Upper lobe of left lung (tissue), 4 donors: ENCODE results near the gene MBOAT1.

Source experiments
- EP300 ChIP-seq, 4 donors: sonication (generic); formaldehyde crosslinking; IDR thresholded peaks; one replicate each; pipeline ENCODE4 v1.5.1; 2017; ENCODE audit warnings: antibody characterized with exemption in 4 of 4, control low read depth in 2 of 4
- POLR2A ChIP-seq, 4 donors: fragments of 450-650 bp; IDR thresholded peaks; one replicate each; pipeline ENCODE4 v1.5.1; 2016 to 2017; ENCODE audit warnings: antibody characterized with exemption in 4 of 4, mild to moderate bottlenecking in 2 of 4
- POLR2AphosphoS5 ChIP-seq, 2 donors: sonication (generic); formaldehyde crosslinking; IDR thresholded peaks; one replicate each; pipeline ENCODE4 v1.5.1; 2017; ENCODE audit warnings: antibody characterized with exemption in 2 of 2
- TF ChIP-seq, protein P1 (sequence below), 6 experiments: fragments of 450-650 bp in 4 of 6; fragments of 200-600 bp in 2 of 6; sonication (generic) in 2 of 6; IDR thresholded peaks; one replicate each; pipeline ENCODE4 v1.5.1; 2016 to 2019; ENCODE audit warnings: antibody characterized with exemption in 6 of 6

DNA sequence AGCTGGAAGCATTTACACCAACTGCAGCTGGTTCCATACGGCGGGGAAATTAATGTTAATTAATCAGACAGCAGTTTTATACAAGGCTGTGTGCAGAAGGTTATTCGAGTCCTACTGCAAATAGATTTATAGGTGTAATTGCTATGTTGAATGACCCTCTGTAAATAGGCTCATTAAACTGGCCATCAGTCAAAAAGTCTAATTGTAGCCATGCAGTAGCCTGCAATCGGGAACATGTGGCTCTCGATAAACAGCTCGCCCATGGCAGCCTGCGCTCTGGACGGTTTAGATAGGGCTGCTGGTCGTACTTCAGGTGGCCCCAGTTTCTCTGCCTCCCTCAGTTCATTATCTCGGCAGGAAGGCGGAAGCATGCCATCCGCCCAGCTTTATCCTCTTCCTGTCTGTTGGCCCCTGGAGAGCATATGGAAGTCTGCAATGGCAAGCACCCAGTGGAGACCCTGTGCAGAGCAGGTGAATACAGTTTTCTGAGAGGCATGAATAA lies 143.2 kb downstream of the MBOAT1 start:
- TF ChIP-seq EP300 (IDR thresholded peaks at IDR 0.05) (no peak), POLR2A (IDR thresholded peaks at IDR 0.05) (no peak), POLR2AphosphoS5 (IDR thresholded peaks at IDR 0.05) (no peak)
- TF ChIP-seq, protein P1, sequence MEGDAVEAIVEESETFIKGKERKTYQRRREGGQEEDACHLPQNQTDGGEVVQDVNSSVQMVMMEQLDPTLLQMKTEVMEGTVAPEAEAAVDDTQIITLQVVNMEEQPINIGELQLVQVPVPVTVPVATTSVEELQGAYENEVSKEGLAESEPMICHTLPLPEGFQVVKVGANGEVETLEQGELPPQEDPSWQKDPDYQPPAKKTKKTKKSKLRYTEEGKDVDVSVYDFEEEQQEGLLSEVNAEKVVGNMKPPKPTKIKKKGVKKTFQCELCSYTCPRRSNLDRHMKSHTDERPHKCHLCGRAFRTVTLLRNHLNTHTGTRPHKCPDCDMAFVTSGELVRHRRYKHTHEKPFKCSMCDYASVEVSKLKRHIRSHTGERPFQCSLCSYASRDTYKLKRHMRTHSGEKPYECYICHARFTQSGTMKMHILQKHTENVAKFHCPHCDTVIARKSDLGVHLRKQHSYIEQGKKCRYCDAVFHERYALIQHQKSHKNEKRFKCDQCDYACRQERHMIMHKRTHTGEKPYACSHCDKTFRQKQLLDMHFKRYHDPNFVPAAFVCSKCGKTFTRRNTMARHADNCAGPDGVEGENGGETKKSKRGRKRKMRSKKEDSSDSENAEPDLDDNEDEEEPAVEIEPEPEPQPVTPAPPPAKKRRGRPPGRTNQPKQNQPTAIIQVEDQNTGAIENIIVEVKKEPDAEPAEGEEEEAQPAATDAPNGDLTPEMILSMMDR (IDR thresholded peaks at IDR 0.05): no peak
